CD4-positive, alpha-beta T cell (primary cell): Measurements from ENCODE around the gene PRICKLE4. TPM values are rescaled to one million over a fixed set of nuclear protein-coding genes. Genes with fewer than 3 reads are reported as not detected.

ENCODE experiments used
- ATAC-seq: fragments of 200-7000 bp; cut with Tn5 transposase; one replicate; pipeline ENCODE4 v1.10.0; 2022; ENCODE audit warnings: mild to moderate bottlenecking; ENCODE audit not compliant: poor library complexity
- CTCF ChIA-PET: fragments of 350-600 bp; sonication (Branson Sonifier 250); formaldehyde crosslinking; loops from one replicate; lab custom pipeline; 2021; ENCODE audit warnings: antibody characterized with exemption, inconsistent platforms; lab: Charles Lee
- POLR2A ChIA-PET: fragments of 350-600 bp; sonication (Branson Sonifier 250); formaldehyde crosslinking; loops from one replicate; lab custom pipeline; 2021; ENCODE audit warnings: antibody characterized with exemption, inconsistent platforms; lab: Charles Lee
- DNase-seq, 14 experiments: peaks; one replicate each; pipeline ENCODE4 v3.0.0-alpha.2; 2013 to 2020; ENCODE audit warnings: mixed read lengths in 2 of 14
- H3K27ac ChIP-seq, 2 donors: one replicate each; pipeline versions ENCODE4 v1.5.1 to v1.7.0; 2013; ENCODE audit warnings: low read length in 2 of 2, low read depth in 1 of 2, mild to moderate bottlenecking in 1 of 2
- H3K27me3 ChIP-seq, 2 experiments: 1 replicate in 1 of 2; 2 replicates in 1 of 2; pipeline versions ENCODE4 v1.6.1 to v1.7.0; 2013; ENCODE audit warnings: low read length in 2 of 2, control low read depth in 1 of 2, mild to moderate bottlenecking in 1 of 2, moderate library complexity in 1 of 2; ENCODE audit not compliant: insufficient read depth in 2 of 2, control insufficient read depth in 1 of 2
- H3K36me3 ChIP-seq: one replicate; pipeline ENCODE4 v1.6.1; 2013; ENCODE audit warnings: low read length, control low read depth; ENCODE audit not compliant: insufficient read depth
- H3K4me1 ChIP-seq: one replicate; pipeline ENCODE4 v1.6.1; 2013; ENCODE audit warnings: low read length, control low read depth; ENCODE audit not compliant: insufficient read depth
- H3K4me3 ChIP-seq: one replicate; pipeline ENCODE4 v1.5.1; 2013; ENCODE audit warnings: mild to moderate bottlenecking, low read length, moderate library complexity
- H3K9me3 ChIP-seq, 2 experiments: 1 replicate in 1 of 2; 2 replicates in 1 of 2; pipeline versions ENCODE4 v1.6.1 to v1.7.0; 2013; ENCODE audit warnings: low read length in 2 of 2, mild to moderate bottlenecking in 2 of 2, control low read depth in 1 of 2, moderate library complexity in 1 of 2; ENCODE audit not compliant: control insufficient read depth in 1 of 2, insufficient read depth in 1 of 2
- H3K27ac Mint-ChIP-seq: one replicate; pipeline ENCODE4 v1.8.0; 2020; ENCODE audit warnings: mixed read lengths
- H3K27me3 Mint-ChIP-seq: one replicate; pipeline ENCODE4 v1.8.0; 2021; ENCODE audit warnings: mixed read lengths
- H3K36me3 Mint-ChIP-seq: one replicate; pipeline ENCODE4 v1.8.0; 2021; ENCODE audit warnings: low read depth, mixed read lengths
- H3K4me1 Mint-ChIP-seq: one replicate; pipeline ENCODE4 v1.8.0; 2021; ENCODE audit warnings: low read depth, mixed read lengths
- H3K4me3 Mint-ChIP-seq: one replicate; pipeline ENCODE4 v1.8.0; 2020; ENCODE audit warnings: mild to moderate bottlenecking, mixed read lengths
- H3K9me3 Mint-ChIP-seq: one replicate; pipeline ENCODE4 v1.8.0; 2020; ENCODE audit warnings: mixed read lengths
- CTCF ChIP-seq: fragments of 200-600 bp; IDR thresholded peaks from one replicate; pipeline ENCODE4 v1.8.0; 2022; ENCODE audit warnings: antibody characterized with exemption, mild to moderate bottlenecking
- intact Hi-C, 2 experiments: fragments of 100-400 bp; cut with DNase I in 1 of 2; cut with micrococcal nuclease in 1 of 2; formaldehyde crosslinking; loops; one replicate each; pipeline versions ENCODE4 v1.15.1 to v1.9.0; 2023 to 2025; cut with DNase I, micrococcal nuclease
- total RNA-seq, 174 experiments: library from RNA in 2 of 174; stranded (reverse) in 2 of 174; gene quantifications; one replicate each; pipeline ENCODE4 v1.2.3 and lab custom pipeline; 2021 to 2026

The PRICKLE4 gene
- total RNA-seq, 2 experiments from 2014 or later = not detected

- no peak overlapping the region for H3K27ac Mint-ChIP-seq
- TF ChIP-seq CTCF = no peak
- no peak overlapping the region for H3K4me3 Mint-ChIP-seq
- H3K9me3 Mint-ChIP-seq = no peaks in the 10 kb centered on the region
- DNase-seq (no peak), ATAC-seq (no peak)
- intact Hi-C loops = no loop called here
- H3K36me3 ChIP-seq = no peaks in the 10 kb centered on the region
- ChIA-PET POLR2A (no interaction called here), CTCF (no interaction called here)
- no peaks in the 10 kb centered on the region for H3K36me3 Mint-ChIP-seq
- no peaks in the 10 kb centered on the region for H3K27me3 ChIP-seq
- no peak overlapping the region for H3K4me3 ChIP-seq
- H3K9me3 ChIP-seq = no peaks in the 10 kb centered on the region
- no peaks in the 10 kb centered on the region for H3K27me3 Mint-ChIP-seq
- H3K27ac ChIP-seq = no peak overlapping the region
- H3K4me1 Mint-ChIP-seq = no peaks in the 10 kb centered on the region
- H3K4me1 ChIP-seq = no peaks in the 10 kb centered on the region
These were observed 24.2 kb upstream of the PRICKLE4 start for GRCh38 chr6:41756354-41756753.

- Histone ChIP-seq H3K9me3 (no peaks in the 10 kb centered on the region), H3K27me3 (no peaks in the 10 kb centered on the region), H3K27ac (no peak overlapping the region), H3K36me3 (no peaks in the 10 kb centered on the region), H3K4me3 (no peak overlapping the region), H3K4me1 (no peaks in the 10 kb centered on the region)
- POLR2A ChIA-PET = no interaction called here
- no peaks in the 10 kb centered on the region for H3K27me3 Mint-ChIP-seq
- ATAC-seq (no peak), DNase-seq (no peak)
- no peak for TF ChIP-seq CTCF
- H3K9me3 Mint-ChIP-seq = no peaks in the 10 kb centered on the region
- no peak overlapping the region for H3K4me3 Mint-ChIP-seq
- H3K4me1 Mint-ChIP-seq = no peaks in the 10 kb centered on the region
- H3K27ac Mint-ChIP-seq = no peak overlapping the region
- H3K36me3 Mint-ChIP-seq = no peaks in the 10 kb centered on the region
- intact Hi-C loops = no loop called here
- CTCF ChIA-PET = no interaction called here
These were observed 23.3 kb upstream of the PRICKLE4 start for GRCh38 chr6:41757271-41757670.

- H3K27ac Mint-ChIP-seq = no peak overlapping the region
- ChIA-PET POLR2A (no interaction called here), CTCF (no interaction called here)
- H3K9me3 Mint-ChIP-seq = no peaks in the 10 kb centered on the region
- no peak for TF ChIP-seq CTCF
- Histone ChIP-seq H3K27me3 (no peaks in the 10 kb centered on the region), H3K4me3 (no peak overlapping the region), H3K9me3 (no peaks in the 10 kb centered on the region), H3K36me3 (no peaks in the 10 kb centered on the region), H3K27ac (no peak overlapping the region), H3K4me1 (no peaks in the 10 kb centered on the region)
- intact Hi-C loops = no loop called here
- no peaks in the 10 kb centered on the region for H3K4me1 Mint-ChIP-seq
- H3K4me3 Mint-ChIP-seq = no peak overlapping the region
- ATAC-seq (no peak), DNase-seq (no peak)
- H3K36me3 Mint-ChIP-seq = no peaks in the 10 kb centered on the region
- no peaks in the 10 kb centered on the region for H3K27me3 Mint-ChIP-seq
These were observed 22.5 kb upstream of the PRICKLE4 start for GRCh38 chr6:41757931-41758640.
